HepG2 (cell line): ENCODE data around the gene SSBP4. TPM values are rescaled to one million over a fixed set of nuclear protein-coding genes. Genes with fewer than 3 reads are reported as not detected.

ENCODE experiments used
- ATRX ChIP-seq: sonication (generic); formaldehyde crosslinking; IDR thresholded peaks from 2 replicates; pipeline ENCODE4 v1.4.0; 2020; ENCODE audit warnings: missing genetic modification reagents, borderline replicate concordance
- CBX1 ChIP-seq: IDR thresholded peaks from one replicate; pipeline ENCODE4 v1.6.1; 2016; ENCODE audit warnings: antibody characterized with exemption, low read depth
- EED ChIP-seq: sonication (generic); formaldehyde crosslinking; IDR thresholded peaks from 2 replicates; pipeline ENCODE4 v1.5.0; 2020; ENCODE audit warnings: mild to moderate bottlenecking, missing genetic modification reagents
- ETS1 ChIP-seq: sonication (generic); formaldehyde crosslinking; IDR thresholded peaks from 2 replicates; pipeline ENCODE4 v1.4.0; 2020; ENCODE audit warnings: missing genetic modification reagents
- ETV5 ChIP-seq: IDR thresholded peaks from 2 replicates; pipeline ENCODE4 v1.6.1; 2018; ENCODE audit warnings: missing biosample characterization, missing genetic modification reagents, inconsistent platforms, borderline replicate concordance
- FOXO4 ChIP-seq: sonication (generic); formaldehyde crosslinking; conservative IDR thresholded peaks from 2 replicates; pipeline ENCODE4 v1.8.1; 2023; ENCODE audit warnings: missing genetic modification reagents
- HDAC1 ChIP-seq: sonication (generic); formaldehyde crosslinking; IDR thresholded peaks from 2 replicates; pipeline ENCODE4 v1.5.1; 2020; ENCODE audit warnings: mild to moderate bottlenecking, missing genetic modification reagents
- HMG20A ChIP-seq: IDR thresholded peaks from 2 replicates; pipeline ENCODE4 v1.6.1; 2016; ENCODE audit warnings: borderline replicate concordance
- HOXA9 ChIP-seq: sonication (generic); formaldehyde crosslinking; IDR thresholded peaks from 2 replicates; pipeline ENCODE4 v1.8.1; 2022; ENCODE audit warnings: missing genetic modification reagents, mild to moderate bottlenecking, moderate library complexity, borderline replicate concordance
- HOXD1 ChIP-seq: sonication (generic); formaldehyde crosslinking; IDR thresholded peaks from 2 replicates; pipeline ENCODE4 v1.5.0; 2020; ENCODE audit warnings: missing genetic modification reagents
- MATR3 ChIP-seq: sonication (generic); formaldehyde crosslinking; IDR thresholded peaks from 2 replicates; pipeline ENCODE4 v1.4.0; 2020; ENCODE audit warnings: missing genetic modification reagents
- NCOA2 ChIP-seq: sonication (generic); formaldehyde crosslinking; IDR thresholded peaks from 2 replicates; pipeline ENCODE4 v1.8.0; 2022; ENCODE audit warnings: inconsistent platforms
- PAX8 ChIP-seq: sonication (generic); formaldehyde crosslinking; IDR thresholded peaks from 2 replicates; pipeline ENCODE4 v1.8.0; 2022; ENCODE audit warnings: mild to moderate bottlenecking, missing genetic modification reagents, borderline replicate concordance
- SNRNP70 ChIP-seq: fragments of 200-400 bp; formaldehyde crosslinking; IDR thresholded peaks from 2 replicates; pipeline ENCODE4 v1.6.1; 2017; ENCODE audit warnings: mild to moderate bottlenecking, low read depth, low read length, moderate library complexity
- SSRP1 ChIP-seq: IDR thresholded peaks from 2 replicates; pipeline ENCODE4 v1.6.1; 2016; ENCODE audit warnings: control low read depth
- STAG1 ChIP-seq: sonication (generic); formaldehyde crosslinking; IDR thresholded peaks from 2 replicates; pipeline ENCODE4 v1.4.0; 2020; ENCODE audit warnings: missing genetic modification reagents
- TRAFD1 ChIP-seq: sonication (generic); formaldehyde crosslinking; IDR thresholded peaks from 2 replicates; pipeline ENCODE4 v1.5.1; 2020; ENCODE audit warnings: missing genetic modification reagents, mild to moderate bottlenecking, borderline replicate concordance
- ZC3H13 ChIP-seq: sonication (generic); formaldehyde crosslinking; IDR thresholded peaks from 2 replicates; pipeline ENCODE4 v1.8.1; 2023; ENCODE audit warnings: mild to moderate bottlenecking, missing genetic modification reagents, moderate library complexity
- ZNF180 ChIP-seq: sonication (generic); formaldehyde crosslinking; IDR thresholded peaks from 2 replicates; pipeline ENCODE4 v1.4.0; 2020; ENCODE audit warnings: low read depth, missing genetic modification reagents, borderline replicate concordance
- ZNF20 ChIP-seq: sonication (generic); formaldehyde crosslinking; IDR thresholded peaks from 2 replicates; pipeline ENCODE4 v1.4.0; 2020; ENCODE audit warnings: mild to moderate bottlenecking, moderate library complexity, missing genetic modification reagents
- ZNF253 ChIP-seq: sonication (generic); formaldehyde crosslinking; IDR thresholded peaks from 2 replicates; pipeline ENCODE4 v1.8.0; 2022; ENCODE audit warnings: mild to moderate bottlenecking, missing genetic modification reagents, borderline replicate concordance
- ZNF3 ChIP-seq: IDR thresholded peaks from 2 replicates; pipeline ENCODE4 v1.7.0; 2017; ENCODE audit warnings: inconsistent platforms
- ZNF558 ChIP-seq: sonication (generic); formaldehyde crosslinking; IDR thresholded peaks from 2 replicates; pipeline ENCODE4 v1.9.0; 2022; ENCODE audit warnings: mild to moderate bottlenecking, missing genetic modification reagents, borderline replicate concordance
- ZNF883 ChIP-seq: sonication (generic); formaldehyde crosslinking; IDR thresholded peaks from 2 replicates; pipeline ENCODE4 v1.5.1; 2020; ENCODE audit warnings: mild to moderate bottlenecking, missing genetic modification reagents; ENCODE audit errors: not compliant biosample characterization
- ZSCAN12 ChIP-seq: sonication (generic); formaldehyde crosslinking; IDR thresholded peaks from 2 replicates; pipeline ENCODE4 v1.9.0; 2021; ENCODE audit warnings: mild to moderate bottlenecking, missing genetic modification reagents
- polyA plus RNA-seq, 8 experiments: library from polyadenylated mRNA; depleted of rRNA in 3 of 8; stranded (reverse) in 7 of 8; unstranded in 1 of 8; fragments of >200 nt; fragmentation: Illumina TruSeq in 4 of 8; extraction: Trizol in 4 of 8; gene quantifications; 2 replicates each; pipeline versions ENCODE4 v1.2.1 to v1.2.3, GENCODE V29; 2011 to 2016; ENCODE audit warnings: low read depth in 4 of 8, missing spikeins in 1 of 8, mixed read lengths in 1 of 8; ENCODE audit not compliant: insufficient read depth in 1 of 8
- total RNA-seq, 5 experiments: library from RNA; depleted of rRNA; stranded (reverse); fragments of >200 nt; fragmentation: Illumina TruSeq; extraction: Trizol; gene quantifications; 2 replicates each; pipeline ENCODE4 v1.2.3, GENCODE V29; 2016; ENCODE audit warnings: low read depth in 1 of 5

SSBP4 gene
- total and polyA plus RNA-seq, 2 of the 13 experiments (the other 11 are each of a cell fraction or from before 2014, with no cell fraction given): 20.8 to 39.5 TPM

- 0 out of 2 replicates have a peak, but pooled peaks have one; percentile 27 for TF ChIP-seq ETS1
- peak; percentile 90; the same call in 1 of the 2 replicates for TF ChIP-seq SNRNP70
- TF ChIP-seq ZNF558 (CRISPR knock-in tag): peak; percentile 95
- peak; percentile 70 for TF ChIP-seq STAG1
- peak; percentile 84; the same call in 1 of the 2 replicates for TF ChIP-seq ZNF253 (CRISPR knock-in tag)
- no peak for TF ChIP-seq MATR3 (CRISPR knock-in tag)
- TF ChIP-seq HMG20A: no peak
- peak; percentile 94; the same call in 1 of the 2 replicates for TF ChIP-seq SSRP1 (CRISPR knock-in tag)
- TF ChIP-seq CBX1: peak; percentile 65
- peak; percentile 99 for TF ChIP-seq ZC3H13 (CRISPR knock-in tag)
- peak; percentile 55; the same call in 1 of the 2 replicates for TF ChIP-seq ZNF20 (CRISPR knock-in tag)
- no peak for TF ChIP-seq TRAFD1 (CRISPR knock-in tag)
- no peak for TF ChIP-seq ATRX (CRISPR knock-in tag)
- TF ChIP-seq ZNF883 (CRISPR knock-in tag): peak; percentile 91
- TF ChIP-seq ZSCAN12 (CRISPR knock-in tag): no peak
- TF ChIP-seq PAX8 (CRISPR knock-in tag): peak; percentile 85; the same call in 1 of the 2 replicates
- 0 out of 2 replicates have a peak, but pooled peaks have one; percentile 68 for TF ChIP-seq HOXA9 (CRISPR knock-in tag)
- TF ChIP-seq ZNF3 (CRISPR knock-in tag): peak; percentile 46; the same call in 1 of the 2 replicates
- TF ChIP-seq HOXD1: peak; percentile 76; the same call in 1 of the 2 replicates
- TF ChIP-seq ZNF180 (CRISPR knock-in tag): 0 out of 2 replicates have a peak, but pooled peaks have one; percentile 25
- peak; percentile 84 for TF ChIP-seq EED (CRISPR knock-in tag)
- TF ChIP-seq ETV5 (CRISPR knock-in tag): no peak; the same call in 1 of the 2 replicates
- TF ChIP-seq NCOA2: 0 out of 2 replicates have a peak, but pooled peaks have one; percentile 13
- TF ChIP-seq FOXO4 (CRISPR knock-in tag): 0 out of 2 replicates have a peak, but pooled peaks have one; percentile 45
- TF ChIP-seq HDAC1 (CRISPR knock-in tag): peak; percentile 60
These were observed 30.9 kb upstream of the SSBP4 start (continued) for GRCh38 chr19:18388100-18388959.
